Activated CD8-positive, alpha-beta memory T cell treated with anti-CD3 and anti-CD28 coated beads for 24 hours (primary cell): ENCODE results near the gene OSBPL9.
"Not testable (repeated sequence)": the region's sequence is repeated elsewhere in the genome, so short reads cannot be mapped to it uniquely, and the experiment has no call there.

Source experiments
- DNase-seq: peaks from one replicate; pipeline ENCODE4 v3.0.0-alpha.2; 2020

The OSBPL9 gene

DNA sequence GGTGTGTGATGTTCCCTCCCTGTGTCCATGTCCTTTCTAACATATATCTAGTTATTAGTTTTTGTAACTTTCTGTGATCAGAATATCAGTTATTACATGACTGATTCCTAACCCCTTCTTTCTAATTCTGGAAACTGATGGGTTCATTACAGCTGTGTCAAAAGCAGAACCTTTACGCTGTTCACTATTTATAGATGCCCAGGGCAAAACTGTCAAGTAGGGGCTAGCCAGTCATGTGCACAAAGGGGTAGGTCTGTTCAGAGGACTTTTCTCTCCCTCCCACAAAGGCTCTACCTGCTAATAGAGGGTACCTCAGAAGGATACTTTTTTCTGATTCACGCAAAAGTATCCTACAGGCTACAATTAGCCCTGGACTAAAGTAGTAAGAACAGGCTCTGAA is 182.5 kb downstream of the OSBPL9 start:
- DNase-seq, result no peak

GRCh38 chr1:51814513-51814912 is 197.6 kb downstream of the OSBPL9 start:
- DNase-seq, result no peak

DNA sequence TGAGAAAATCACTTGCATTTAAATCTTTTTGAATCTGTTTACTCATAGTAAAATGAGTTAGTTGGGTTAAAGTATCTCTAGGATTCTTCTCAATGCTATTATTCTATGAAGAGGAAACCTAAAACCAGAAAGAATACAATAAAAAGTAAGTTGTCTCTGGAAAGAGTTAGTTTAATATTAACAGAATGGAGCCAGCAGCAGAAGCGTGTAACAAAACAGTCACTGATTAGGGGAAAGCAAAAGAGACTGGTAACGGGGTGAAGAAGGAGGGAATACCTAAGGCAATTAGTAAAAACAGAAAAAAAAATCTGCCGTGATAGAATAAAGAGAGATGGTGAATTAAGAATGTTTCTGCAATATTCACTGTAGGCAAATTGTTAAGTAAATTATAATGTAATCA is 201.6 kb downstream of the OSBPL9 start:
- no peak for DNase-seq

GRCh38 chr1:51819021-51819420 is 202.1 kb downstream of the OSBPL9 start:
- not testable (repeated sequence) for DNase-seq

DNA sequence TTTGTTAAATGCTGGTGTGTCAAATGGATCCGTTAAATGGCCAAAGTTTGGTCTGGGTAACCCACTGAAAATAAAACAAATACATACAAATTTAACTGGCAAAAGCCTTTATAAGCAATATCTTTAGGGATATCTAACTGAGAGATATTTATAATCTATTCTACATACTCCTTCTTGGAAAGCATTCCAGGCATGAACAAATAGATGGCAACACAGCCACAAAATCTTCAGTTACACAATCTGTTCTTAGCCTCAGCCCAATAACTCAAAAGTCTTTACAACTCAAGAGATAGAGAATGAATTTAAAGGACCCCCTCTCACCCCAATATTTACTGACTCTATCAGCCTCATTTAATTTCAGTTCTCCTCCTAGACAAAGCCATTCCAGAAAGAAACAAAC is 202.9 kb downstream of the OSBPL9 start:
- DNase-seq, result no peak

GRCh38 chr1:51829058-51829457 is 212.2 kb downstream of the OSBPL9 start:
- DNase-seq, result no peak

DNA sequence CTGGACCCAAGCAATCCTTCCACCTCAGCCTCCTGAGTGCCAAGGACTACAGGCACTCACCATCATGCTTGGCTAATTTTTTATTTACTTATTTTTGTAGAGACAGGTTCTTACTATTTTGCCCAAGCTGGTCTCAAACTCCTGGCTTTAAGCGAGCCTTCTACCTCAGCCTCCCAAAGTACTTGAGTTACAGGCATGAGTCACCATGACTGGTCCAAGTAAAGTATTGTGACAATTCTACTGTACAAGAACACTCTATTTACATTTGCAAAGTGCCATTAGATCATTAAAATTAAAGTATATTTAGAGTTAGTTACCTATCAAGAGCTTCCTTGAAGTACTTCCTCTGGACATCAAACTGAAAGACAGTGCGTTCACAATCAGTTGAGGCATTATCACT is 216.8 kb downstream of the OSBPL9 start:
- DNase-seq, result no peak

GRCh38 chr1:51837243-51837642 is 220.4 kb downstream of the OSBPL9 start:
- no peak for DNase-seq
